ENCODE measurements around the gene TMEM135. TPM values are rescaled to one million over a fixed set of nuclear protein-coding genes. Genes with fewer than 3 reads are reported as not detected.
A peak's percentile ranks its signal among the peaks of the same experiment; 100 is the strongest.

Gene TMEM135
- total and polyA plus RNA-seq, 5 experiments from 2014 or later = 5.4 to 20.4 (median 8.7) TPM

- Mint-ChIP-seq H3K27me3 (peaks cover 5 to 13% (median 8%) of the 10 kb centered on the region in 5 donors), H3K4me1 (peaks cover 0 to 11% (median 8%) of the 10 kb centered on the region in 4 donors), H3K27ac (no peak overlapping the region), H3K9me3 (no peaks in the 10 kb centered on the region), H3K4me3 (no peak overlapping the region), H3K36me3 (no peaks in the 10 kb centered on the region)
- DNase-seq = no peak
- POLR2A ChIA-PET = no interaction called here
- ATAC-seq = no peak
Observed at GRCh38 chr11:87351676-87352075, 313.9 kb downstream of the TMEM135 start.

GRCh38 chr11:87352759-87353707 is 315.3 kb downstream of the TMEM135 start:
- Mint-ChIP-seq H3K4me1 (peaks cover 0 to 11% (median 8%) of the 10 kb centered on the region in 4 donors), H3K27ac (no peak overlapping the region), H3K9me3 (no peaks in the 10 kb centered on the region), H3K27me3 (peaks cover 5 to 13% (median 8%) of the 10 kb centered on the region in 5 donors), H3K4me3 (peak overlapping the region in 2 of 10 donors; percentile 7 to 30), H3K36me3 (no peaks in the 10 kb centered on the region)
- ATAC-seq = peak; percentile 91 to 96
- peak; percentile 55 to 86 (median 76) for DNase-seq
- POLR2A ChIA-PET = no interaction called here

GRCh38 chr11:87353771-87354345 is 316.1 kb downstream of the TMEM135 start:
- H3K36me3 Mint-ChIP-seq = no peaks in the 10 kb centered on the region
- H3K4me3 Mint-ChIP-seq = no peak overlapping the region
- no peak overlapping the region for H3K27ac Mint-ChIP-seq
- ATAC-seq (no peak), DNase-seq (no peak)
- H3K4me1 Mint-ChIP-seq = peaks cover 0 to 11% (median 8%) of the 10 kb centered on the region in 4 donors
- H3K9me3 Mint-ChIP-seq = no peaks in the 10 kb centered on the region
- POLR2A ChIA-PET = no interaction called here
- H3K27me3 Mint-ChIP-seq = peaks cover 5 to 13% (median 8%) of the 10 kb centered on the region in 5 donors

GRCh38 chr11:87355596-87355995 is 317.9 kb downstream of the TMEM135 start:
- ATAC-seq (no peak), DNase-seq (no peak)
- H3K27me3 Mint-ChIP-seq = peaks cover 5 to 13% (median 8%) of the 10 kb centered on the region in 5 donors
- H3K36me3 Mint-ChIP-seq = no peaks in the 10 kb centered on the region
- POLR2A ChIA-PET = no interaction called here
- peaks cover 0 to 11% (median 8%) of the 10 kb centered on the region in 4 donors for H3K4me1 Mint-ChIP-seq
- H3K4me3 Mint-ChIP-seq = no peak overlapping the region
- H3K9me3 Mint-ChIP-seq = no peaks in the 10 kb centered on the region
- H3K27ac Mint-ChIP-seq = no peak overlapping the region

GRCh38 chr11:87356428-87356827 is 318.7 kb downstream of the TMEM135 start:
- H3K27ac Mint-ChIP-seq = peak overlapping the region in 1 of 10 donors; percentile 13
- H3K4me1 Mint-ChIP-seq = peaks cover 0 to 11% (median 8%) of the 10 kb centered on the region in 4 donors
- DNase-seq (no peak), ATAC-seq (no peak)
- no peaks in the 10 kb centered on the region for H3K9me3 Mint-ChIP-seq
- peaks cover 5 to 13% (median 8%) of the 10 kb centered on the region in 5 donors for H3K27me3 Mint-ChIP-seq
- H3K36me3 Mint-ChIP-seq = no peaks in the 10 kb centered on the region
- H3K4me3 Mint-ChIP-seq = no peak overlapping the region
- POLR2A ChIA-PET = no interaction called here

- Mint-ChIP-seq H3K9me3 (no peaks in the 10 kb centered on the region), H3K4me1 (no peaks in the 10 kb centered on the region), H3K4me3 (no peak overlapping the region), H3K27me3 (no peaks in the 10 kb centered on the region), H3K36me3 (no peaks in the 10 kb centered on the region), H3K27ac (no peak overlapping the region)
- no peak for ATAC-seq
- no peak for DNase-seq
- POLR2A ChIA-PET = no interaction called here
Observed at GRCh38 chr11:87358461-87358860, 320.7 kb downstream of the TMEM135 start.

- no peak for ATAC-seq
- Mint-ChIP-seq H3K9me3 (no peaks in the 10 kb centered on the region), H3K4me1 (no peaks in the 10 kb centered on the region), H3K27me3 (no peaks in the 10 kb centered on the region), H3K4me3 (no peak overlapping the region), H3K36me3 (no peaks in the 10 kb centered on the region), H3K27ac (no peak overlapping the region)
- no peak for DNase-seq
- POLR2A ChIA-PET = no interaction called here
Observed at GRCh38 chr11:87359401-87359800, 321.7 kb downstream of the TMEM135 start.

GRCh38 chr11:87361891-87362290 is 324.2 kb downstream of the TMEM135 start:
- no peak for ATAC-seq
- H3K36me3 Mint-ChIP-seq = no peaks in the 10 kb centered on the region
- POLR2A ChIA-PET = no interaction called here
- H3K27ac Mint-ChIP-seq = no peak overlapping the region
- no peaks in the 10 kb centered on the region for H3K27me3 Mint-ChIP-seq
- no peaks in the 10 kb centered on the region for H3K9me3 Mint-ChIP-seq
- DNase-seq = no peak
- H3K4me3 Mint-ChIP-seq = no peak overlapping the region
- H3K4me1 Mint-ChIP-seq = no peaks in the 10 kb centered on the region

GRCh38 chr11:87366346-87366745 is 328.6 kb downstream of the TMEM135 start:
- DNase-seq = no peak
- POLR2A ChIA-PET = no interaction called here
- no peaks in the 10 kb centered on the region for H3K9me3 Mint-ChIP-seq
- H3K4me1 Mint-ChIP-seq = no peaks in the 10 kb centered on the region
- peaks cover 3 to 31% (median 6%) of the 10 kb centered on the region in 5 donors for H3K27me3 Mint-ChIP-seq
- H3K27ac Mint-ChIP-seq = no peak overlapping the region
- H3K36me3 Mint-ChIP-seq = no peaks in the 10 kb centered on the region
- no peak overlapping the region for H3K4me3 Mint-ChIP-seq
- no peak for ATAC-seq

- ATAC-seq (no peak), DNase-seq (no peak)
- POLR2A ChIA-PET = no interaction called here
- H3K27me3 Mint-ChIP-seq = peaks cover 3 to 32% (median 6%) of the 10 kb centered on the region in 5 donors
- no peaks in the 10 kb centered on the region for H3K4me1 Mint-ChIP-seq
- H3K27ac Mint-ChIP-seq = no peak overlapping the region
- no peak overlapping the region for H3K4me3 Mint-ChIP-seq
- no peaks in the 10 kb centered on the region for H3K36me3 Mint-ChIP-seq
- H3K9me3 Mint-ChIP-seq = no peaks in the 10 kb centered on the region
Observed at GRCh38 chr11:87366763-87367405, 329.1 kb downstream of the TMEM135 start.

GRCh38 chr11:87368151-87368550 is 330.4 kb downstream of the TMEM135 start:
- POLR2A ChIA-PET = no interaction called here
- Mint-ChIP-seq H3K9me3 (no peaks in the 10 kb centered on the region), H3K36me3 (no peaks in the 10 kb centered on the region)

GRCh38 chr11:87368858-87369480 is 331.2 kb downstream of the TMEM135 start:
- no peaks in the 10 kb centered on the region for H3K9me3 Mint-ChIP-seq
- H3K4me1 Mint-ChIP-seq = no peaks in the 10 kb centered on the region
- POLR2A ChIA-PET = no interaction called here
- H3K36me3 Mint-ChIP-seq = no peaks in the 10 kb centered on the region
- DNase-seq (no peak), ATAC-seq (no peak)
- no peak overlapping the region for H3K27ac Mint-ChIP-seq
- peaks cover 3 to 32% (median 6%) of the 10 kb centered on the region in 5 donors for H3K27me3 Mint-ChIP-seq
- no peak overlapping the region for H3K4me3 Mint-ChIP-seq

More at GRCh38 chr11:87368151-87368550, 330.4 kb downstream of the TMEM135 start:
- H3K27me3 Mint-ChIP-seq = peaks cover 3 to 32% (median 6%) of the 10 kb centered on the region in 5 donors
- H3K4me3 Mint-ChIP-seq = no peak overlapping the region
- H3K4me1 Mint-ChIP-seq = no peaks in the 10 kb centered on the region
- ATAC-seq (no peak), DNase-seq (no peak)
- H3K27ac Mint-ChIP-seq = no peak overlapping the region

- Mint-ChIP-seq H3K9me3 (no peaks in the 10 kb centered on the region), H3K4me1 (no peaks in the 10 kb centered on the region), H3K27me3 (peaks cover 3 to 32% (median 6%) of the 10 kb centered on the region in 5 donors), H3K4me3 (no peak overlapping the region), H3K36me3 (no peaks in the 10 kb centered on the region), H3K27ac (no peak overlapping the region)
- DNase-seq = no peak
- POLR2A ChIA-PET = no interaction called here
- ATAC-seq = no peak
Observed at GRCh38 chr11:87369888-87370287, 332.2 kb downstream of the TMEM135 start.
